Activated naive CD8-positive, alpha-beta T cell treated with anti-CD3 and anti-CD28 coated beads, Interleukin-2, amount 50 U/mL, for 24 hours (primary cell): ENCODE results near the gene UFD1.

Source experiments
- ATAC-seq: fragments of 150-1000 bp; cut with Tn5 transposase; one replicate; pipeline ENCODE4 v1.10.0; 2021
- DNase-seq: peaks from one replicate; pipeline ENCODE4 v3.0.0; 2021
- H3K27ac Mint-ChIP-seq: one replicate; pipeline ENCODE4 v1.8.0; 2021; ENCODE audit warnings: mild to moderate bottlenecking, mixed read lengths
- H3K27me3 Mint-ChIP-seq: one replicate; pipeline ENCODE4 v1.8.0; 2021; ENCODE audit warnings: mixed read lengths
- H3K36me3 Mint-ChIP-seq: one replicate; pipeline ENCODE4 v1.8.0; 2021; ENCODE audit warnings: low read depth, mixed read lengths
- H3K4me1 Mint-ChIP-seq: one replicate; pipeline ENCODE4 v1.8.0; 2021; ENCODE audit warnings: mixed read lengths
- H3K4me3 Mint-ChIP-seq: one replicate; pipeline ENCODE4 v1.8.0; 2021; ENCODE audit warnings: mild to moderate bottlenecking, moderate library complexity, mixed read lengths
- H3K9me3 Mint-ChIP-seq: one replicate; pipeline ENCODE4 v1.8.0; 2021; ENCODE audit warnings: mixed read lengths

Gene UFD1

GRCh38 chr22:19519041-19519926 is 40.3 kb upstream of the UFD1 start:
- Mint-ChIP-seq H3K27ac (no peak overlapping the region), H3K4me1 (peaks cover 5% of the 10 kb centered on the region)
- DNase-seq, result no peak

GRCh38 chr22:19518635-19519034 is 39.6 kb upstream of the UFD1 start:
- no peak overlapping the region for H3K4me3 Mint-ChIP-seq
- no peak overlapping the region for H3K27ac Mint-ChIP-seq
- peaks cover 32% of the 10 kb centered on the region for H3K36me3 Mint-ChIP-seq
- H3K9me3 Mint-ChIP-seq, result no peaks in the 10 kb centered on the region
- peaks cover 4% of the 10 kb centered on the region for H3K4me1 Mint-ChIP-seq
- H3K27me3 Mint-ChIP-seq, result peaks cover 8% of the 10 kb centered on the region
- ATAC-seq, result no peak
- DNase-seq, result no peak

More at GRCh38 chr22:19519041-19519926, 40.3 kb upstream of the UFD1 start:
- H3K27me3 Mint-ChIP-seq, result peaks cover 8% of the 10 kb centered on the region
- H3K36me3 Mint-ChIP-seq, result peaks cover 26% of the 10 kb centered on the region
- H3K4me3 Mint-ChIP-seq, result no peak overlapping the region
- ATAC-seq, result no peak
- no peaks in the 10 kb centered on the region for H3K9me3 Mint-ChIP-seq

- DNase-seq, result no peak
- H3K4me1 Mint-ChIP-seq, result peaks cover 3% of the 10 kb centered on the region
- H3K27ac Mint-ChIP-seq, result no peak overlapping the region
- H3K27me3 Mint-ChIP-seq, result peaks cover 4% of the 10 kb centered on the region
- H3K9me3 Mint-ChIP-seq, result no peaks in the 10 kb centered on the region
- ATAC-seq, result no peak
- H3K36me3 Mint-ChIP-seq, result peaks cover 38% of the 10 kb centered on the region
- no peak overlapping the region for H3K4me3 Mint-ChIP-seq
Measured at GRCh38 chr22:19517919-19518611, 39.1 kb upstream of the UFD1 start.

GRCh38 chr22:19517171-19517500 is 38.1 kb upstream of the UFD1 start:
- Mint-ChIP-seq H3K27me3 (no peaks in the 10 kb centered on the region), H3K9me3 (peaks cover 5% of the 10 kb centered on the region), H3K4me1 (no peaks in the 10 kb centered on the region), H3K36me3 (peaks cover 47% of the 10 kb centered on the region), H3K27ac (no peak overlapping the region), H3K4me3 (no peak overlapping the region)
- ATAC-seq, result no peak
- DNase-seq, result no peak

GRCh38 chr22:19516378-19517170 is 37.6 kb upstream of the UFD1 start:
- Mint-ChIP-seq H3K4me1 (no peaks in the 10 kb centered on the region), H3K27ac (no peak overlapping the region), H3K4me3 (no peak overlapping the region), H3K27me3 (no peaks in the 10 kb centered on the region), H3K36me3 (peaks cover 49% of the 10 kb centered on the region), H3K9me3 (peaks cover 5% of the 10 kb centered on the region)
- DNase-seq (no peak), ATAC-seq (no peak)

- DNase-seq, result no peak
- H3K4me1 Mint-ChIP-seq, result no peaks in the 10 kb centered on the region
- H3K27ac Mint-ChIP-seq, result no peak overlapping the region
- no peak overlapping the region for H3K4me3 Mint-ChIP-seq
- H3K9me3 Mint-ChIP-seq, result peaks cover 5% of the 10 kb centered on the region
- H3K36me3 Mint-ChIP-seq, result peaks cover 56% of the 10 kb centered on the region
- no peak for ATAC-seq
- H3K27me3 Mint-ChIP-seq, result no peaks in the 10 kb centered on the region
Measured at GRCh38 chr22:19515654-19516377, 36.8 kb upstream of the UFD1 start.

GRCh38 chr22:19514831-19515565 is 36.0 kb upstream of the UFD1 start:
- Mint-ChIP-seq H3K4me3 (no peak overlapping the region), H3K9me3 (peaks cover 5% of the 10 kb centered on the region), H3K36me3 (peaks cover 62% of the 10 kb centered on the region), H3K4me1 (no peaks in the 10 kb centered on the region), H3K27ac (no peak overlapping the region), H3K27me3 (no peaks in the 10 kb centered on the region)
- ATAC-seq, result no peak
- DNase-seq, result no peak

GRCh38 chr22:19513823-19514222 is 34.8 kb upstream of the UFD1 start:
- DNase-seq (no peak), ATAC-seq (no peak)
- H3K4me3 Mint-ChIP-seq, result no peak overlapping the region
- H3K9me3 Mint-ChIP-seq, result peaks cover 5% of the 10 kb centered on the region
- no peaks in the 10 kb centered on the region for H3K4me1 Mint-ChIP-seq
- no peak overlapping the region for H3K27ac Mint-ChIP-seq
- H3K27me3 Mint-ChIP-seq, result no peaks in the 10 kb centered on the region
- peaks cover 63% of the 10 kb centered on the region for H3K36me3 Mint-ChIP-seq

- Mint-ChIP-seq H3K9me3 (peaks cover 5% of the 10 kb centered on the region), H3K4me1 (no peaks in the 10 kb centered on the region), H3K27ac (no peak overlapping the region), H3K27me3 (no peaks in the 10 kb centered on the region), H3K4me3 (no peak overlapping the region), H3K36me3 (peaks cover 70% of the 10 kb centered on the region)
- no peak for DNase-seq
- ATAC-seq, result no peak
Measured at GRCh38 chr22:19510919-19511341, 31.9 kb upstream of the UFD1 start.

GRCh38 chr22:19509923-19510322 is 30.9 kb upstream of the UFD1 start:
- Mint-ChIP-seq H3K4me3 (no peak overlapping the region), H3K4me1 (peaks cover 5% of the 10 kb centered on the region), H3K27me3 (no peaks in the 10 kb centered on the region), H3K9me3 (peaks cover 5% of the 10 kb centered on the region), H3K27ac (no peak overlapping the region), H3K36me3 (peaks cover 70% of the 10 kb centered on the region)
- DNase-seq (no peak), ATAC-seq (no peak)

- Mint-ChIP-seq H3K4me1 (peaks cover 5% of the 10 kb centered on the region), H3K4me3 (no peak overlapping the region), H3K27ac (no peak overlapping the region), H3K9me3 (peaks cover 5% of the 10 kb centered on the region), H3K27me3 (no peaks in the 10 kb centered on the region), H3K36me3 (peaks cover 68% of the 10 kb centered on the region)
- ATAC-seq (no peak), DNase-seq (no peak)
Measured at GRCh38 chr22:19509191-19509590, 30.2 kb upstream of the UFD1 start.

GRCh38 chr22:19508024-19508776 is 29.2 kb upstream of the UFD1 start:
- H3K9me3 Mint-ChIP-seq, result peaks cover 5% of the 10 kb centered on the region
- ATAC-seq (no peak), DNase-seq (no peak)
- no peak overlapping the region for H3K4me3 Mint-ChIP-seq
- no peak overlapping the region for H3K27ac Mint-ChIP-seq
- H3K27me3 Mint-ChIP-seq, result no peaks in the 10 kb centered on the region
- H3K36me3 Mint-ChIP-seq, result peaks cover 63% of the 10 kb centered on the region
- peaks cover 8% of the 10 kb centered on the region for H3K4me1 Mint-ChIP-seq

GRCh38 chr22:19507534-19507861 is 28.5 kb upstream of the UFD1 start:
- H3K36me3 Mint-ChIP-seq, result peaks cover 61% of the 10 kb centered on the region
- peaks cover 8% of the 10 kb centered on the region for H3K4me1 Mint-ChIP-seq
- H3K9me3 Mint-ChIP-seq, result peaks cover 2% of the 10 kb centered on the region
- H3K27me3 Mint-ChIP-seq, result no peaks in the 10 kb centered on the region
- ATAC-seq, result no peak
- DNase-seq, result no peak
- no peak overlapping the region for H3K27ac Mint-ChIP-seq
- H3K4me3 Mint-ChIP-seq, result no peak overlapping the region
